DND-41 (cell line): ENCODE measurements around the gene LAMA2.

Source experiments
- EZH2 ChIP-seq: IDR thresholded peaks from 3 replicates; pipeline ENCODE4 v1.6.1; 2012; ENCODE audit warnings: borderline replicate concordance, low read depth, mild to moderate bottlenecking, moderate library complexity, low read length, inconsistent platforms; ENCODE audit not compliant: severe bottlenecking
- TF ChIP-seq, protein P1 (sequence below): IDR thresholded peaks from 2 replicates; pipeline ENCODE4 v1.5.1; 2012; ENCODE audit warnings: borderline replicate concordance, low read length, moderate library complexity, mild to moderate bottlenecking; ENCODE audit not compliant: poor library complexity, severe bottlenecking; ENCODE audit errors: extremely low read depth

DNA sequence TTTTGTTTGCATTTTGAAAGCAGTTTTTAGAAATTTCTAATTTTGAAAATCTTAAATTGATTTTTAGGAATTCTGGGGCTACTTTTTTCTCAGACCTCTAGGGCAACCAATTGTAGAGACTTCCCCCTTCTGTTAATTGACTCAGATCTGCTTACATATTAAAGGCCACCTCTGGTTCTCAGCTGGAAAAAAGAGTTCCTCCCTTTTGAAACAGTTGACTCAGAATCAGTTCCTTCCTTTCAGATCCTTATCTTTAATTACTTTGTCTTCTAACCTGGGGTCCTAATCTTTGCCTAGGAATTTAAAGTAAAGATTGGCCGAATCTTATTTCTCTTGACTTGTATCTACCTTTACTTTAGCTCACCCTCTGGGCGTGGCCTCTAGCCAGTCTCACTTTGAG lies 146.8 kb downstream of the LAMA2 start:
- TF ChIP-seq, protein P1, sequence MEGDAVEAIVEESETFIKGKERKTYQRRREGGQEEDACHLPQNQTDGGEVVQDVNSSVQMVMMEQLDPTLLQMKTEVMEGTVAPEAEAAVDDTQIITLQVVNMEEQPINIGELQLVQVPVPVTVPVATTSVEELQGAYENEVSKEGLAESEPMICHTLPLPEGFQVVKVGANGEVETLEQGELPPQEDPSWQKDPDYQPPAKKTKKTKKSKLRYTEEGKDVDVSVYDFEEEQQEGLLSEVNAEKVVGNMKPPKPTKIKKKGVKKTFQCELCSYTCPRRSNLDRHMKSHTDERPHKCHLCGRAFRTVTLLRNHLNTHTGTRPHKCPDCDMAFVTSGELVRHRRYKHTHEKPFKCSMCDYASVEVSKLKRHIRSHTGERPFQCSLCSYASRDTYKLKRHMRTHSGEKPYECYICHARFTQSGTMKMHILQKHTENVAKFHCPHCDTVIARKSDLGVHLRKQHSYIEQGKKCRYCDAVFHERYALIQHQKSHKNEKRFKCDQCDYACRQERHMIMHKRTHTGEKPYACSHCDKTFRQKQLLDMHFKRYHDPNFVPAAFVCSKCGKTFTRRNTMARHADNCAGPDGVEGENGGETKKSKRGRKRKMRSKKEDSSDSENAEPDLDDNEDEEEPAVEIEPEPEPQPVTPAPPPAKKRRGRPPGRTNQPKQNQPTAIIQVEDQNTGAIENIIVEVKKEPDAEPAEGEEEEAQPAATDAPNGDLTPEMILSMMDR = no peak
- TF ChIP-seq EZH2 = no peak
